Progenitor cell of endocrine pancreas (in vitro differentiated cells): ENCODE results near the gene MRGPRF. TPM values are rescaled to one million over a fixed set of nuclear protein-coding genes. Genes with fewer than 3 reads are reported as not detected.

ENCODE experiments used
- DNase-seq: peaks from one replicate; pipeline ENCODE4 v3.0.0; 2021; ENCODE audit warnings: low spot score; ENCODE audit not compliant: unreplicated experiment
- H3K27ac Mint-ChIP-seq: 2 replicates; pipeline ENCODE4 v1.8.0; 2021; ENCODE audit warnings: mild to moderate bottlenecking, moderate library complexity, mixed read lengths
- H3K27me3 Mint-ChIP-seq: 2 replicates; pipeline ENCODE4 v1.8.0; 2021; ENCODE audit warnings: mixed read lengths
- H3K36me3 Mint-ChIP-seq: 2 replicates; pipeline ENCODE4 v1.8.0; 2022; ENCODE audit warnings: mixed read lengths; ENCODE audit not compliant: insufficient read depth
- H3K4me1 Mint-ChIP-seq: 2 replicates; pipeline ENCODE4 v1.8.0; 2021; ENCODE audit warnings: low read depth, mixed read lengths
- H3K4me3 Mint-ChIP-seq: 2 replicates; pipeline ENCODE4 v1.8.0; 2021; ENCODE audit warnings: low read depth, mild to moderate bottlenecking, moderate library complexity, mixed read lengths
- H3K9me3 Mint-ChIP-seq: 2 replicates; pipeline ENCODE4 v1.8.0; 2021; ENCODE audit warnings: low read depth, mixed read lengths
- total RNA-seq: library from RNA; stranded (reverse); gene quantifications from 2 replicates; pipeline ENCODE4 v1.2.1, GENCODE V29; 2021
- TF ChIP-seq, protein P1 (sequence below): fragments of 200-600 bp; sonication (generic); IDR thresholded peaks from one replicate; pipeline ENCODE4 v1.5.0; 2021; ENCODE audit warnings: antibody characterized with exemption, mild to moderate bottlenecking; ENCODE audit not compliant: unreplicated experiment

Gene MRGPRF
- total RNA-seq, 1 donor from 2014 or later: 0.41 TPM

DNA sequence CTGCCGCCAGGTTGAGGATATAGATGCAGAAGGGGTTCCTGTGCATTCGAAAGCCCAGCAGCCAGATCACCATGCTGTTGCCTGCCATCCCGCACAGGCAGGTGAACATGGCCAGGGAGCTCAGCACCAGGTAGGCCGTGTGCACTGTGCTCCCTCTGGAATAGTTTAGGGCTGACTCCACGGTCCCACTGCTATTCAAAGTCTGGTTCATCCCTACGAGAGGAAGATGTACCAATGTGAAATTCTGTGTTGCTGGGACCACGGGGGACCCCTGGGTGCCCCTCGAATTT lies 32.3 kb downstream of the MRGPRF start, which contains the start of gene MRGPRD:
Gene MRGPRD (minus strand): TSS at position 211 of the 290 bp plus-strand sequence. CDS start 0 bp downstream, at position 211.
- no peak within 1 kb of the TSS for H3K27ac Mint-ChIP-seq

GRCh38 chr11:68979931-68980775 lies 32.9 kb downstream of the MRGPRF start:
- Mint-ChIP-seq H3K27ac (no peak overlapping the region), H3K27me3 (peaks cover 8% of the 10 kb centered on the region), H3K4me3 (no peak overlapping the region), H3K36me3 (no peaks in the 10 kb centered on the region), H3K4me1 (no peaks in the 10 kb centered on the region), H3K9me3 (peaks cover 13% of the 10 kb centered on the region)
- TF ChIP-seq, protein P1, sequence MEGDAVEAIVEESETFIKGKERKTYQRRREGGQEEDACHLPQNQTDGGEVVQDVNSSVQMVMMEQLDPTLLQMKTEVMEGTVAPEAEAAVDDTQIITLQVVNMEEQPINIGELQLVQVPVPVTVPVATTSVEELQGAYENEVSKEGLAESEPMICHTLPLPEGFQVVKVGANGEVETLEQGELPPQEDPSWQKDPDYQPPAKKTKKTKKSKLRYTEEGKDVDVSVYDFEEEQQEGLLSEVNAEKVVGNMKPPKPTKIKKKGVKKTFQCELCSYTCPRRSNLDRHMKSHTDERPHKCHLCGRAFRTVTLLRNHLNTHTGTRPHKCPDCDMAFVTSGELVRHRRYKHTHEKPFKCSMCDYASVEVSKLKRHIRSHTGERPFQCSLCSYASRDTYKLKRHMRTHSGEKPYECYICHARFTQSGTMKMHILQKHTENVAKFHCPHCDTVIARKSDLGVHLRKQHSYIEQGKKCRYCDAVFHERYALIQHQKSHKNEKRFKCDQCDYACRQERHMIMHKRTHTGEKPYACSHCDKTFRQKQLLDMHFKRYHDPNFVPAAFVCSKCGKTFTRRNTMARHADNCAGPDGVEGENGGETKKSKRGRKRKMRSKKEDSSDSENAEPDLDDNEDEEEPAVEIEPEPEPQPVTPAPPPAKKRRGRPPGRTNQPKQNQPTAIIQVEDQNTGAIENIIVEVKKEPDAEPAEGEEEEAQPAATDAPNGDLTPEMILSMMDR: no peak
- no peak for DNase-seq

More for the DNA sequence above, 32.3 kb downstream of the MRGPRF start, which contains the start of gene MRGPRD:
- Mint-ChIP-seq H3K9me3 (peaks cover 13% of the 10 kb centered on the region), H3K4me3 (no peak within 1 kb of the TSS), H3K27me3 (peaks cover 8% of the 10 kb centered on the region), H3K36me3 (no peaks in the 10 kb centered on the region), H3K4me1 (no peaks in the 10 kb centered on the region)
- TF ChIP-seq, protein P1: no peak
- DNase-seq: no peak

GRCh38 chr11:68978931-68979594 lies 34.0 kb downstream of the MRGPRF start:
- Mint-ChIP-seq H3K4me1 (no peaks in the 10 kb centered on the region), H3K27ac (no peak overlapping the region), H3K27me3 (peaks cover 8% of the 10 kb centered on the region), H3K4me3 (no peak overlapping the region), H3K9me3 (peaks cover 15% of the 10 kb centered on the region), H3K36me3 (no peaks in the 10 kb centered on the region)
- TF ChIP-seq, protein P1: no peak
- DNase-seq: no peak

- DNase-seq: no peak
- TF ChIP-seq, protein P1: no peak
- Mint-ChIP-seq H3K27ac (no peak overlapping the region), H3K4me1 (no peaks in the 10 kb centered on the region), H3K27me3 (peaks cover 8% of the 10 kb centered on the region), H3K36me3 (no peaks in the 10 kb centered on the region), H3K4me3 (no peak overlapping the region), H3K9me3 (peaks cover 15% of the 10 kb centered on the region)
Measured at GRCh38 chr11:68978626-68978930, 34.5 kb downstream of the MRGPRF start.

- H3K9me3 Mint-ChIP-seq: peaks cover 15% of the 10 kb centered on the region
- no peak overlapping the region for H3K4me3 Mint-ChIP-seq
- peaks cover 8% of the 10 kb centered on the region for H3K27me3 Mint-ChIP-seq
- no peaks in the 10 kb centered on the region for H3K4me1 Mint-ChIP-seq
- TF ChIP-seq, protein P1: no peak
- no peaks in the 10 kb centered on the region for H3K36me3 Mint-ChIP-seq
- DNase-seq: no peak
- H3K27ac Mint-ChIP-seq: no peak overlapping the region
Measured at GRCh38 chr11:68977781-68978625, 35.0 kb downstream of the MRGPRF start.
